Islet precursor cell (in vitro differentiated cells): ENCODE measurements around the gene EXOC6.

Source experiments
- DNase-seq: peaks from one replicate; pipeline ENCODE4 v3.0.0-alpha.2; 2018

EXOC6 gene

DNA sequence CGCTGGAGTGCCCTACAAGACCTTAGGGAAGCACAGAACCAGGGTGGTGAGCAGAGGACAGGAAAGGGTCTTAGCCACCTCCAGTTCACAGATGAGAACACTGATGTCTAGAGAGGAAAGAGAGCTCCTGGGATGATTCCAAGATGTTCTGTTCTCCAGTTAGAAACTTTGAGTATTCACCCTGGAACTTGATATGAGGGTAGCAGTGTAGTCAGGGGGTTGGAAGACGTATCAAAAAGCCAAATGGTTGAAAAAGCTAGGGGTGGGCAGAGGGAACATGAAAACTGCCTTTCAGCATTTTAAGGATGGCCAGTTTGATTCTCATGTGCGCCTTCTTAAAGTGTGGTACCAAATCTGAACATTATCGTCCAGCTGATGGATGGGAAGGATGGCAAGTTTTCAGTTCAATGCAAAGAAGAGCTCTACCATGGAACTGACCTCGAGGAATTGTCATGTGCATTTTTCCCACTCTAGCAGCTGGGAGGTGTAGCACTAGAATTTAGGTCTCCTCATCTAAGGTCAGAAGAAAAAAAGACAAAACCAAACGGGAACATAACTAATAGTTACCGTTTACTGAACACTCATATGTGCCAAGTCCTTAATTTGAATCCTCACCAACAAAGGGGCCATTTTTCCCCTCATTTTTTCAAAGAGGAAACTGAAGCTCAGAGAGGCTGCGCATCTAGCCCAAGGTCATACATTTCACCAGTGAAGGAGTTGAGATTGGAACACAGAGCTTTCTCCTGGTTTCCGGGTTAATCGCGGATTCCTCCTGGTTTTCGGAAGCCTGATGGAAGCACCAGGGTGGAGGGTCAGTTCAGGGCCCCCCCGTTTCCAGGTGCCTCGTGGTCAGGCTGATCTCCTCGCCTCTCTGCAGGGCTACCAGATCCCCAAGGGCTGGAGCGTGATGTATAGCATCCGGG is 219.4 kb downstream of the EXOC6 start:
- DNase-seq: no peak

GRCh38 chr10:93068411-93069244 is 220.3 kb downstream of the EXOC6 start:
- peak; percentile 69 for DNase-seq

DNA sequence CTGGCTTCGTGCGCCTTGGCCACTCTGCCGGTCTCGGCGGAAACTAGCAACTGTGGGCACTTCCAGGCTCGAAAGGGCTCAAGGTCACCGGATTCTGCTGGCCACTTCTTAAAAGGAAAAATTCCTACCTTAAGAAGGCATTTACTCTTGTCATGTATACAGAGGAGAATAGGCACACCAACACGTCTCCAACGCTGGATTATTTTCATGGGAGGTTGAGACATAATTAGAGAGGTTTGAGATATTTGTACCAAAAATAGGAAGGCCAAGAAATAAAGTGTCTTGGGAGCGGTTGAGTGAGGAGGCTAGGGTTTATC is 220.9 kb downstream of the EXOC6 start:
- DNase-seq: no peak

DNA sequence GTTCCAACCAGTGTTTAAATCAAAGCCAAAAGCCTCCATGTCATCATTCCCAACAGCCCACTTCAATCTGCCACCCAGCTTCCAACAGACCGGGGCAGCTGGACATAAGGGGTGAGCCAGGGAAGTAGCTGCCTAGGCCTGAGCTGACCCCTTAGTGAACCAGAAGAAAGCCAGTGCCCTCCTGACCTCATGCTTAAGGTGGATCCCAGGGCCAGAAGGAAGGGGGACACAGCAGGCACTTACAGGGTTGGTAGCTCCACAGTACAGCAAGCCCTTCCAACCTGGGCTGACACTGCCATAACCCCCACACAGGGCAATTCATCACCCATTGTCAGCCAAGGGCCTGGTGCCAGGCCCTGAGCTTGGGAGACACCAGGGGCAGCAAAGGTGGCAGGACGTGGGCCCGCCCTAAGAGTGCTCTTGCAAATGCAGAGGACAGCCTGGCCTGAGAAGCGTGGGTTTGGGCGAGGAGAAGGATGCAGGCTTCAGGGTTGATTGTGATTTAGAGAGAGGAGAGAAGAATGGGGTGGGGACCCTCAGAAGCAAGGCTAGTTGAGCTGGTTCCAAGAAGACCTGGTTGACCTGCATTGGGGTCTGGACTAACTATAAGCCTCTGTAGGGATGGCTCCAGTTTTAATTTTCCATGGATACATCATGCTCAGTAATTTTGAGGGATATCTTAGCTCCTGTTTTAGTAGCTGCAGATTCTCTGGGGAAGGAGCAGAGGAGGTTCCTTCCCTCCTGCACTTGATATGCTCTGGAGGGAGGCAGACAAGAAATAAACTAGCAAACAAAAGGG is 222.3 kb downstream of the EXOC6 start:
- peak; percentile 47 for DNase-seq

- peak; percentile 34 for DNase-seq
Observed at GRCh38 chr10:93071177-93071472, 222.8 kb downstream of the EXOC6 start.

- peak; percentile 92 for DNase-seq
Observed at GRCh38 chr10:93071674-93072224, 223.4 kb downstream of the EXOC6 start.

GRCh38 chr10:93072225-93072712 is 223.9 kb downstream of the EXOC6 start:
- peak; percentile 59 for DNase-seq

DNA sequence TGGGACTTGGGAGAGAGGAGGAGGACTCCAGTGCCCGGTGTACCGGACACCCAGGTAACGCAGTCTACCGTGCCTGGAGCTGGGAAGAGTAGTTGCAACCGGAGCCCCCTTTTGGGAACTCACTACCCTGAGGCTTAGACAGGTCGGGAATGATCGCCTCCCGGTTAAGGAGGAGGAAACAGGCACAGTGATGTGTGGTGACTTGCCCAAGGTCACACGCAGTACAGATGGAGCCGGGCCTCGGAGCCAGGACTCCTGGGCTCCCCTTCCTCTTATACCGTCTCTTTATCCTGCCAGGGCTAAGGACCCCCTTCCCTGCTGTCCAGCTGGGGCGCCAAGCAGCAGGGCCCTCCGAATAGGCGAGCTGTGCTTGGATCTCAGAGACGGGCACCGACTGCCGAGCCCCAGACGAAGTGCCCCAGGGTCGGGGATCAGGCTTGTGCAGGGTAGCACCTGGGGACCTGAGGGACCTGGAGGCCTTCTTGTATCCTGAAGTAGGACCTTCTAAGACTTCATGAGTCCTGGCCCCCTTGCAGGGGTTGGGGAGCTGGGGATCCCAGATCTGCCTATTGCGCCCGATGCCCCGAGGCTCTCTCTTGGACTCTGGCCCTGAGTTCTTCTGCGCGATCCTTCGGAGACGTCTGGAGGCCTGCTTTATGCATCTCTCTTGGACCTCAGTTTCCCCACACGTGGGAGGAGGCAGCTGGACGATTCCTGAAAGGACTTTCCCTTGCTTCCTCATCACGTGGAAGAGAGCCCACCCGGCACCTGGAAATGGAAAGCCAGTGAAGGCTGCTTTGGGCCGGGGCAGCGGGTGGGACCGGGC is 224.6 kb downstream of the EXOC6 start:
- peak; percentile 54 for DNase-seq

GRCh38 chr10:93073539-93074146 is 225.3 kb downstream of the EXOC6 start, which contains the start of gene CYP26A1:
Gene CYP26A1, plus strand, starts transcription at chr10:93073893. Its CDS starts 42 bp downstream, at chr10:93073935.
- peak; percentile 60 for DNase-seq

DNA sequence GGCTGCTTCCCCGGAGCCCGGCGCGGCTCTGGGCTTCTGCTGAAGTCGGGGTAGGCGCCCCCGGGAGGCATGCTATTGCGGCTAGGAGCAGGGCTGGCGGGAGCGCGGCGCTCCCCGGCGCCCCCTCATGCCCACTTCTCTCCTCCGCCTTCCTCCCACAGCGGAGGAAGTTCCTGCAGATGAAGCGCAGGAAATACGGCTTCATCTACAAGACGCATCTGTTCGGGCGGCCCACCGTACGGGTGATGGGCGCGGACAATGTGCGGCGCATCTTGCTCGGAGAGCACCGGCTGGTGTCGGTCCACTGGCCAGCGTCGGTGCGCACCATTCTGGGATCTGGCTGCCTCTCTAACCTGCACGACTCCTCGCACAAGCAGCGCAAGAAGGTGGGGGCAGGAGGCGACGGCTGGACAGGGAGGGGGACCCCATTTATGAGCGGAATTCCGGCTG is 225.9 kb downstream of the EXOC6 start:
- peak; percentile 63 for DNase-seq

DNA sequence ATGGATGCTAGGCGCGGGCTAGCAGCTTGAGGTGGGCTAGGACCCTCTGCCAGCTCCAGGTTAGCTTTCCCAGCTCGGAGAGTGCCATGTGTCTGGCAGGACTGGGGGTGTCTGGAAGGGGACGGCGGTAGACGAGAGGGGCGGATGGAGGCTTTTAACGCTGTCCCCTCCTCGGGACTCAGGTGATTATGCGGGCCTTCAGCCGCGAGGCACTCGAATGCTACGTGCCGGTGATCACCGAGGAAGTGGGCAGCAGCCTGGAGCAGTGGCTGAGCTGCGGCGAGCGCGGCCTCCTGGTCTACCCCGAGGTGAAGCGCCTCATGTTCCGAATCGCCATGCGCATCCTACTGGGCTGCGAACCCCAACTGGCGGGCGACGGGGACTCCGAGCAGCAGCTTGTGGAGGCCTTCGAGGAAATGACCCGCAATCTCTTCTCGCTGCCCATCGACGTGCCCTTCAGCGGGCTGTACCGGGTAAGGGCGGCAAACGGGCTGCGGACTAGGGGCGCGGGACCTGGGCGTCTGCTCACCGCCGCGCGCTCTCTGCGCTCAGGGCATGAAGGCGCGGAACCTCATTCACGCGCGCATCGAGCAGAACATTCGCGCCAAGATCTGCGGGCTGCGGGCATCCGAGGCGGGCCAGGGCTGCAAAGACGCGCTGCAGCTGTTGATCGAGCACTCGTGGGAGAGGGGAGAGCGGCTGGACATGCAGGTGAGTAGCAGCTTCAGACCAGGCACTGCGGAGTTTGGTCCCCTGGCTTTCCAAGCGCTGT is 226.5 kb downstream of the EXOC6 start:
- DNase-seq: peak; percentile 64

DNA sequence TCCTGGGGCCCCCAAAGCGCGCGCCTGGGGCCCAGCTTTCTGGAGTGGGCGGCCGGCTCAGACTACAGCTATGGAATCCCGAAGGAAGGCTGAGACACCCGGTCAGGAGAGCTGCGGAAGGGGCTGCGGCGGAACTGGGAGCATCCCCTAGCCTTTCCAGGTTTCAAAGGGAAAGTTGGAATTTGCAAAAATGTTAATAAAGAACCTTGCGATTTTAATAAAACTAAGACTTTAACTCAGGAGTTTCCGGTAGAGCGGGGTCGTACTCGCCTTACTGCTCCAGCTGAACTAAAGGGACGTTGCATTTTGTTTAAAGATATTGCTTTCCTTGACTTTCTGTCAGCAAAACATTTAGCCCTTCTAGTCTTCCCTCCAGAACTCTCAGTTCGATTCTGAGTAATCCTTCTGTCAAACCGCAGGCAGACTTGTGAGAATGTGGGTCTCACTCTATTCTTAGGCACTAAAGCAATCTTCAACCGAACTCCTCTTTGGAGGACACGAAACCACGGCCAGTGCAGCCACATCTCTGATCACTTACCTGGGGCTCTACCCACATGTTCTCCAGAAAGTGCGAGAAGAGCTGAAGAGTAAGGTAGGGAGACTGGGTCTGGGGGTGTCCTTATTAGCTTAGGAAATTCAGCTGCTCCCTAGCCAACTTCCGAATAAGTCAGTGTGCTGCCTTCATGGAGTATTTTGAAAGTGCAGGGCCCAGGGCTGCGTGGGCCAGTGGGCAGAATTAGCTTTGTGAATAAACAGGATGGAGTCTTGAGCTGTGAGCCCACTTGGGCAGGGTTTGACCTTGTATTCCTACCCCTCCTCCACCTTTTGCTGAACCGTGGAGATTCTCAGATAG is 227.3 kb downstream of the EXOC6 start:
- DNase-seq: peak; percentile 57

- peak; percentile 48 for DNase-seq
Observed at GRCh38 chr10:93076871-93077270, 228.6 kb downstream of the EXOC6 start.

DNA sequence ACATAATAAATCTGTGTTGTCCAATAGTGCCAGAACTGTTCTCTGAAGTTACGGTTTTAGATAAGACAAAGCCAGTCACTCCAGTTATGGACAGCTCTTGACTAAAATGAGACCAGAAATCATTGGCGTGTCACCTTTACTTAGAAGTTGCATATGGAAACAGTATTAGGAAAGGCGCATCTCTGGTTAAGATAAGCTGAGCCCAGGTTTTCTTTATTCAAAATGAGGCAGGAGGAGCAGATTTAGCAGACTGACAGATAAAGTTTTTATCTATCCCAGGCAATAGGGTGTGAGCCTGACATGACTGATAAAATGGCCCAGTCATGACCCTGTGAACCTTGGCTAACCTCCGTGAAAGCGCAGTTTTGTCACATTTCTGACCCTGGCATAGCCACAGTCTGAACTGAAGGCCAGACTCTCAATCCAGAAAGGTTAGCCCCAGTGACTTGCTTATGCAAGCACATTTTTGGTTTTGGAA is 229.6 kb downstream of the EXOC6 start:
- DNase-seq: peak; percentile 49

- peak; percentile 49 for DNase-seq
Observed at GRCh38 chr10:93079663-93080349, 231.5 kb downstream of the EXOC6 start.

DNA sequence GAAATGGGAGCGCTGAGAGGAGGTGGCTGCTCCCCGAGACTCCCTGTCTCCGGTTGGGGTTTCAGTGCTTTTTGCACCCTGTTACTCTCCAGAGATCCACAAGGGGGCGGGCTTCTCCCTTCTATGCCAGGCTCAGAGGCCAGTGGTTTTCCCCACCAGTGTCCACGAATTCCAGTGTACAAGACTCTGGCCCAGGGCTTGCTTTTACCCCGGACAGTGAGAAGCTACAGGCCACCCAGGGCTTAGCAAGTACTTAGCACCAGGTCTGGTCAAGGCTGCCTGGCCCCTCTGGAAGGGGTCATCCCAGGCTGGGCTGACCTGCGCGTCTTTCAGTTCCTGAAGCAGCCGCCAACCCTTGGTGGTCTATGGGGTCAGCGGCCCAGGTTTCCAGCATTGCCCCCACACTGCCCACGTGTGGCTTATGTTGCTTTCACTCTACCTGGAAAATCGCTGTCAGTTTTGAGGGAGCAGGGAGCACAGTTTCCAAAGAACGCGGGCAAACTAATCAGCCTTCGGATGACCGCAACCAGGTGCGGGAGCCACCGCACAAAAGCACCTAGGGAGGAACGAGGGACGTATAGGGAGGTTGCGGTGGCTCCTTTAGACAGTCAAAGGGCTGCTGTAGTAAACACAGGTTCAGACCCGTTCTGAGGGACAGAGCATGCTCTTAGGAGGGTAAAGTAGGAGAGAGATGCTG is 232.2 kb downstream of the EXOC6 start:
- DNase-seq: peak; percentile 83

- no peak for DNase-seq
Observed at GRCh38 chr10:93081318-93081717, 233.0 kb downstream of the EXOC6 start.

- DNase-seq: peak; percentile 59
Observed at GRCh38 chr10:93081834-93082233, 233.5 kb downstream of the EXOC6 start.
